Smooth muscle cell (in vitro differentiated cells): ENCODE results near the gene ALG6. TPM values are rescaled to one million over a fixed set of nuclear protein-coding genes. Genes with fewer than 3 reads are reported as not detected.
A peak's percentile ranks its signal among the peaks of the same experiment; 100 is the strongest.

Source experiments
- DNase-seq: peaks from one replicate; lab custom pipeline; 2025; ENCODE audit not compliant: unreplicated experiment; lab: John Stamatoyannopoulos, UW
- H2AFZ ChIP-seq: fragments of 200-600 bp; sonication (generic); 2 replicates; pipeline ENCODE4 v1.6.0; 2016; ENCODE audit warnings: antibody characterized with exemption, low read depth, mild to moderate bottlenecking
- H3F3A ChIP-seq: fragments of 200-600 bp; sonication (generic); 2 replicates; pipeline ENCODE4 v1.6.0; 2017; ENCODE audit warnings: antibody characterized with exemption, low read depth
- H3K27ac ChIP-seq: fragments of 200-600 bp; sonication (generic); 2 replicates; pipeline ENCODE4 v1.5.1; 2016; ENCODE audit warnings: low read depth, mild to moderate bottlenecking
- H3K27me3 ChIP-seq: fragments of 200-600 bp; sonication (generic); 2 replicates; pipeline ENCODE4 v1.6.1; 2016; ENCODE audit warnings: low read depth, mild to moderate bottlenecking
- H3K36me3 ChIP-seq: fragments of 200-600 bp; sonication (generic); 2 replicates; pipeline ENCODE4 v1.5.1; 2016; ENCODE audit warnings: low read depth
- H3K4me1 ChIP-seq: fragments of 200-600 bp; sonication (generic); 2 replicates; pipeline ENCODE4 v1.5.1; 2016; ENCODE audit warnings: low read depth
- H3K4me2 ChIP-seq: fragments of 200-600 bp; sonication (generic); 2 replicates; pipeline ENCODE4 v1.6.0; 2016; ENCODE audit warnings: mild to moderate bottlenecking
- H3K4me3 ChIP-seq: fragments of 200-600 bp; sonication (generic); 2 replicates; pipeline ENCODE4 v1.5.1; 2016; ENCODE audit warnings: mild to moderate bottlenecking
- H3K79me2 ChIP-seq: fragments of 200-600 bp; sonication (generic); 2 replicates; pipeline ENCODE4 v1.6.0; 2016; ENCODE audit warnings: low read depth, mild to moderate bottlenecking
- H3K9ac ChIP-seq: fragments of 200-600 bp; sonication (generic); 2 replicates; pipeline ENCODE4 v1.6.0; 2016; ENCODE audit warnings: low read depth
- H3K9me3 ChIP-seq: fragments of 200-600 bp; sonication (generic); replicated peaks from 2 replicates; pipeline ENCODE4 v1.5.1; 2016; ENCODE audit warnings: low read depth
- H4K20me1 ChIP-seq: fragments of 200-600 bp; sonication (generic); 2 replicates; pipeline ENCODE4 v1.6.0; 2016; ENCODE audit warnings: low read depth
- WGBS: methylation state at CpG from one replicate; pipeline ENCODE4 v1.1.7; 2016; ENCODE audit warnings: low lambda C conversion rate; 5-methylcytosine and 5-hydroxymethylcytosine counted together
- polyA plus RNA-seq: library from polyadenylated mRNA; unstranded; fragments of >200 nt; fragmentation: Nextera tagmentation; extraction: Ambion mirVana; gene quantifications from 2 replicates; pipeline ENCODE4 v1.2.1, GENCODE V29; 2016
- total RNA-seq: library from RNA; depleted of rRNA; stranded (reverse); fragments of >200 nt; gene quantifications from 2 replicates; pipeline ENCODE4 v1.2.3, GENCODE V29; 2014
- TF ChIP-seq, protein P1 (sequence below): fragments of 200-600 bp; sonication (generic); IDR thresholded peaks from 2 replicates; pipeline ENCODE4 v1.5.1; 2017; ENCODE audit warnings: borderline replicate concordance, mild to moderate bottlenecking, antibody characterized with exemption; ENCODE audit not compliant: insufficient read depth, poor library complexity, severe bottlenecking

ALG6 gene
- total and polyA plus RNA-seq, 2 experiments from 2014 or later = 11.9 to 20.6 TPM

GRCh38 chr1:63326106-63326472, 41.3 kb upstream of the ALG6 start:
- Histone ChIP-seq H3K27ac (no peak overlapping the region), H3K4me3 (no peak overlapping the region), H3K79me2 (no peaks in the 10 kb centered on the region), H3K9me3 (no peaks in the 10 kb centered on the region), H3K9ac (no peak overlapping the region), H3F3A (no peaks in the 10 kb centered on the region), H3K4me1 (peaks cover 21% of the 10 kb centered on the region), H3K4me2 (no peak overlapping the region), H4K20me1 (no peaks in the 10 kb centered on the region), H2AFZ (no peak overlapping the region), H3K27me3 (peaks cover 100% of the 10 kb centered on the region), H3K36me3 (no peaks in the 10 kb centered on the region)
- WGBS = 3% methylated on average over 20 of the region's 20 CpGs
- TF ChIP-seq, protein P1, sequence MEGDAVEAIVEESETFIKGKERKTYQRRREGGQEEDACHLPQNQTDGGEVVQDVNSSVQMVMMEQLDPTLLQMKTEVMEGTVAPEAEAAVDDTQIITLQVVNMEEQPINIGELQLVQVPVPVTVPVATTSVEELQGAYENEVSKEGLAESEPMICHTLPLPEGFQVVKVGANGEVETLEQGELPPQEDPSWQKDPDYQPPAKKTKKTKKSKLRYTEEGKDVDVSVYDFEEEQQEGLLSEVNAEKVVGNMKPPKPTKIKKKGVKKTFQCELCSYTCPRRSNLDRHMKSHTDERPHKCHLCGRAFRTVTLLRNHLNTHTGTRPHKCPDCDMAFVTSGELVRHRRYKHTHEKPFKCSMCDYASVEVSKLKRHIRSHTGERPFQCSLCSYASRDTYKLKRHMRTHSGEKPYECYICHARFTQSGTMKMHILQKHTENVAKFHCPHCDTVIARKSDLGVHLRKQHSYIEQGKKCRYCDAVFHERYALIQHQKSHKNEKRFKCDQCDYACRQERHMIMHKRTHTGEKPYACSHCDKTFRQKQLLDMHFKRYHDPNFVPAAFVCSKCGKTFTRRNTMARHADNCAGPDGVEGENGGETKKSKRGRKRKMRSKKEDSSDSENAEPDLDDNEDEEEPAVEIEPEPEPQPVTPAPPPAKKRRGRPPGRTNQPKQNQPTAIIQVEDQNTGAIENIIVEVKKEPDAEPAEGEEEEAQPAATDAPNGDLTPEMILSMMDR = no peak
- no peak for DNase-seq

DNA sequence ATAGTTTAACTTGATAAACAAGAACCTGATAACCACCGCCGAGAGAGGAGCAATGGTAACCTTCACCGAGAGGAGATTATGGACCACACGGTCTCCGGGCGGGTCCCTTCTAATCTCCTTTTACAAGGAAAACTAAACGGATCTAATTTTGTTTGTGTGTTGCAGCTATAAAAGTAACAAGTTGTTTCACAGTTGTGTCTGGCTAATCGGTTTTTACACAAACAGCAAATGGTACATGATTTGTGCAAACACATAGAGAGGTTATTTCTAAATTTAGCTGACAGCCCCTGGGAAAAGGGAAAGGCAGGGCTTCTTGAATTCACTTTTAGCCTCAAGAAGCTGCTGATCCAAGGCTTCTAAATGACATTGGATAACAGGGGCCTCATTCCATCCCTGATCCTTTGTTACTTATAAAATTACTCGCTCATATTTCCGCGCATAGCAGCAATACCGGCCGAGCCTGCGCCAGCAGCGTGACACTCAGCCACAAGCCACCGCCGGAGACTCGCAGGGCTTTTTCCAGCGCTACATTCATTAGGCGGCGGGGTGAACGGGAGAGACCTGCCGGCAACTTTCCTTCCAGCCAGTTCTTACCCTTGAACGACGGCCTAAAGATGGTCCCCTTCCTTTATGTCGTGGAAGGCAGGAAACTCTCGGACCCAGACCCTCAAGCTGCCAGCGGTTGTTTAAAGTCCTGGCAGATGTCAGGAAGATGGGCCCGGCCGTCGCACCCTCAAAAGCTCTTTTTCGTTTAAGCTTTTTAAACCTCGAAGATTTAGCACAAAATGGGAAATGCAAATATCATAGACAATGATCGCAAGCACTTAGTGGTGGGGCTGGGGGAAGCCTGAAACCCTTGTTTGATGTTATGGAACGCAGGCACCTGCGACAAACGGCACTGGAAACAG, 40.7 kb upstream of the ALG6 start:
- TF ChIP-seq, protein P1 = no peak
- H3K79me2 ChIP-seq = no peaks in the 10 kb centered on the region
- H3K27me3 ChIP-seq = peaks cover 100% of the 10 kb centered on the region
- no peak overlapping the region for H3K27ac ChIP-seq
- no peak for DNase-seq
- H4K20me1 ChIP-seq = no peaks in the 10 kb centered on the region
- 3% methylated on average over 37 of the region's 37 CpGs for WGBS
- H3K4me2 ChIP-seq = no peak overlapping the region
- H3F3A ChIP-seq = no peaks in the 10 kb centered on the region
- H3K4me3 ChIP-seq = no peak overlapping the region
- no peak overlapping the region for H2AFZ ChIP-seq
- H3K36me3 ChIP-seq = no peaks in the 10 kb centered on the region
- no peak overlapping the region for H3K9ac ChIP-seq
- H3K9me3 ChIP-seq = no peaks in the 10 kb centered on the region
- H3K4me1 ChIP-seq = peaks cover 21% of the 10 kb centered on the region

GRCh38 chr1:63327417-63328054, 39.9 kb upstream of the ALG6 start:
- 10% methylated on average over 20 of the region's 25 CpGs for WGBS
- no peaks in the 10 kb centered on the region for H3K9me3 ChIP-seq
- H3K9ac ChIP-seq = no peak overlapping the region
- H3K36me3 ChIP-seq = no peaks in the 10 kb centered on the region
- H3K4me1 ChIP-seq = peaks cover 15% of the 10 kb centered on the region
- no peak for DNase-seq
- no peaks in the 10 kb centered on the region for H3F3A ChIP-seq
- H4K20me1 ChIP-seq = no peaks in the 10 kb centered on the region
- TF ChIP-seq, protein P1 = peak; percentile 61
- H3K4me3 ChIP-seq = no peak overlapping the region
- H2AFZ ChIP-seq = no peak overlapping the region
- H3K4me2 ChIP-seq = no peak overlapping the region
- no peaks in the 10 kb centered on the region for H3K79me2 ChIP-seq
- no peak overlapping the region for H3K27ac ChIP-seq
- H3K27me3 ChIP-seq = peaks cover 100% of the 10 kb centered on the region
